Upper lobe of right lung (tissue), 1 donor: ENCODE measurements around the gene BTG4. TPM values are rescaled to one million over a fixed set of nuclear protein-coding genes. Genes with fewer than 3 reads are reported as not detected.

Experiments
- ATAC-seq: fragments of 200-7000 bp; cut with Tn5 transposase; one replicate; pipeline ENCODE4 v1.9.1; 2020; ENCODE audit warnings: mild to moderate bottlenecking, moderate library complexity
- DNase-seq: peaks from one replicate; pipeline ENCODE4 v3.0.0-alpha.2; 2020
- H3K27ac ChIP-seq: fragments of 200-600 bp; one replicate; pipeline ENCODE4 v1.8.0; 2022
- H3K27me3 ChIP-seq: fragments of 200-600 bp; one replicate; pipeline ENCODE4 v1.8.0; 2022; ENCODE audit warnings: mild to moderate bottlenecking
- H3K36me3 ChIP-seq: fragments of 200-600 bp; one replicate; pipeline ENCODE4 v1.8.0; 2022
- H3K4me1 ChIP-seq: fragments of 200-600 bp; one replicate; pipeline ENCODE4 v1.8.0; 2022
- H3K4me3 ChIP-seq: fragments of 200-600 bp; one replicate; pipeline ENCODE4 v1.8.0; 2022; ENCODE audit warnings: mild to moderate bottlenecking
- H3K9me3 ChIP-seq: fragments of 200-600 bp; one replicate; pipeline ENCODE4 v1.8.0; 2022
- intact Hi-C: fragments of 100-400 bp; cut with DNase I; formaldehyde crosslinking; loops from one replicate; pipeline ENCODE4 v1.11.0; 2022
- total RNA-seq: library from RNA; stranded (reverse); fragmentation: NEBNext Ultra II Directional; extraction: Animal tissue kit (Norgen Biotek cat#: 25700); gene quantifications from one replicate; pipeline ENCODE4 v1.2.1, GENCODE V29; 2021
- TF ChIP-seq, protein P1 (sequence below): fragments of 200-600 bp; IDR thresholded peaks from one replicate; pipeline ENCODE4 v1.8.0; 2022; ENCODE audit warnings: antibody characterized with exemption
- donor health status: DM: no; HTN: yes; CAD: no; lungs with severe emphysema.

Gene BTG4
- total RNA-seq, 1 donor from 2014 or later = not detected

DNA sequence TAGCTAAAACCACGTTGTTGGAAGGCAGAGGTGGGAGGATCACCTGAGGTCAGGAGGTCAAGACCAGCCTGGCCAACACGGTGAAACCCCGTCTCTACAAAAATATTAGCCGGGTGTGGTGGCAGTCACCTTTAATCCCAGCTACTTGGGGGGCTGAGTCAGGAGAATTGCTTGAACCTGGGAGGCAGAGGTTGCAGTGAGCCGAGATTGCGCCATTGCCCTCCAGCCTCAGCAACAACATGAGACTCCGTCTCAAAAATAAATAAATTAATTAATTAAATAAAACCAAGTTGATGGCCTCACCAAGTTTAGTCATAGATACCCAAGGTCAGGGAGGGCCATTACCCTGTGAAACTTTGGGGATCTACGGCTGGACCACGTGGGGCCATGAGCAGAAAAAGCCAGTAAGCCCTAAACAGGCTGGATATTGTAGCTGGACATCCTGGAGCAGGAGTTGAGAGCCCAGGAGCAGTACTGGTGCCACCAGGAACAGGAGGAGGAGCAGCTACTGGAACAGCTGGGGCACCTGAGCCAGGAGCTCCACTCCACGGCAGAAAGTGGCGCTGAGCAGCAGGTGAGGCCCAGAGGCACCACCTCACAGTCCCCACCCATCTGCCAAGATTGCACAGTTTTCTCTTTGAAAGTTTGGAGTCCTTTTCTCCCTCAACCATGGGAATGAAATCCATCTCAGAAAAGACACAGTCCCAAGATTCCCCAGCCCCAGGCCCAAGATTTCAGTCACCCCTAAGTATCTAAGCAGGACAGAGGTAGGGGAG, 50.5 kb downstream of the BTG4 start:
- Histone ChIP-seq H3K9me3 (no peaks in the 10 kb centered on the region), H3K36me3 (no peaks in the 10 kb centered on the region), H3K4me1 (no peaks in the 10 kb centered on the region), H3K27ac (no peak overlapping the region), H3K27me3 (no peaks in the 10 kb centered on the region), H3K4me3 (no peak overlapping the region)
- intact Hi-C loops = no loop called here
- ATAC-seq (no peak), DNase-seq (no peak)
- TF ChIP-seq, protein P1, sequence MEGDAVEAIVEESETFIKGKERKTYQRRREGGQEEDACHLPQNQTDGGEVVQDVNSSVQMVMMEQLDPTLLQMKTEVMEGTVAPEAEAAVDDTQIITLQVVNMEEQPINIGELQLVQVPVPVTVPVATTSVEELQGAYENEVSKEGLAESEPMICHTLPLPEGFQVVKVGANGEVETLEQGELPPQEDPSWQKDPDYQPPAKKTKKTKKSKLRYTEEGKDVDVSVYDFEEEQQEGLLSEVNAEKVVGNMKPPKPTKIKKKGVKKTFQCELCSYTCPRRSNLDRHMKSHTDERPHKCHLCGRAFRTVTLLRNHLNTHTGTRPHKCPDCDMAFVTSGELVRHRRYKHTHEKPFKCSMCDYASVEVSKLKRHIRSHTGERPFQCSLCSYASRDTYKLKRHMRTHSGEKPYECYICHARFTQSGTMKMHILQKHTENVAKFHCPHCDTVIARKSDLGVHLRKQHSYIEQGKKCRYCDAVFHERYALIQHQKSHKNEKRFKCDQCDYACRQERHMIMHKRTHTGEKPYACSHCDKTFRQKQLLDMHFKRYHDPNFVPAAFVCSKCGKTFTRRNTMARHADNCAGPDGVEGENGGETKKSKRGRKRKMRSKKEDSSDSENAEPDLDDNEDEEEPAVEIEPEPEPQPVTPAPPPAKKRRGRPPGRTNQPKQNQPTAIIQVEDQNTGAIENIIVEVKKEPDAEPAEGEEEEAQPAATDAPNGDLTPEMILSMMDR = no peak

DNA sequence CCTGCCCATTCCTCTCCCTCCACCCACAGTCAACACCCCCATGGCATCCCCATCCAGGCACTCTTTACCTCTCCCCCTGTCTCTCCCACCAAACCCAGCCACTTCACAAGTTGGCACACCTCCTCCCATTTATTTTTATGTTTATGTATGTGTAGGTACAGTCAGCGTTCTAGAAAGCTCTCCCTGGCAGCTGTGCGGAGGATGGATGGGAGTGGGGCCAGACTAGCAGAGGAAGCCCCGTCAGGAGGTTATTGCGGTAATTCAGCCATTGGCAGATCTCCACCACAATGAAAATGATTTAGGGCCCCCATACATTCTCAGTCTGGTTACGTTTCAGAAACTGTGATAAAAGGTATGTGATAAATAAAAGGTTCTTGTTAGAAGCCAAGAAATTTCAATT, 51.3 kb downstream of the BTG4 start:
- Histone ChIP-seq H3K36me3 (no peaks in the 10 kb centered on the region), H3K4me3 (no peak overlapping the region), H3K4me1 (no peaks in the 10 kb centered on the region), H3K27ac (no peak overlapping the region), H3K27me3 (no peaks in the 10 kb centered on the region), H3K9me3 (no peaks in the 10 kb centered on the region)
- DNase-seq = no peak
- TF ChIP-seq, protein P1 = no peak
- ATAC-seq = no peak
- intact Hi-C loops = no loop called here

DNA sequence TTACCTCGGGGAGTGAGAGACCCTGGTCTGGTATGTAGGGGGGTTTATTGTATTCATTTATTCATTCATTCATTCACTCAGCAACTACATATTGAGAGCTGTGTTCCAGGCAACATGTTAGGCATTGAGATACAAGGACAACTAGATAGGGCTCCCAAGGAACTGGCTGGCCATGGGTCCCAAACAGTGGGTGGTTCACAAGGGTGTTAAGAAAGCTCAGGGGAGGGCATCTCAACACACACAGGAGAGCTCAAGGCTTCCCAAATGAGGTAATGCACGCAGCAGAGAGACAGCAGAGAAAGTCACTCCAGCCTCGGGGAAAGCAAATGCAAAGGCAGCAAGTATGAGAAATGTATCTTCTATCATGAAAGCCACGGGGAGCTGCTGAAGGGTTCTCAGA, 51.8 kb downstream of the BTG4 start:
- no peak for ATAC-seq
- H3K4me1 ChIP-seq = no peaks in the 10 kb centered on the region

DNA sequence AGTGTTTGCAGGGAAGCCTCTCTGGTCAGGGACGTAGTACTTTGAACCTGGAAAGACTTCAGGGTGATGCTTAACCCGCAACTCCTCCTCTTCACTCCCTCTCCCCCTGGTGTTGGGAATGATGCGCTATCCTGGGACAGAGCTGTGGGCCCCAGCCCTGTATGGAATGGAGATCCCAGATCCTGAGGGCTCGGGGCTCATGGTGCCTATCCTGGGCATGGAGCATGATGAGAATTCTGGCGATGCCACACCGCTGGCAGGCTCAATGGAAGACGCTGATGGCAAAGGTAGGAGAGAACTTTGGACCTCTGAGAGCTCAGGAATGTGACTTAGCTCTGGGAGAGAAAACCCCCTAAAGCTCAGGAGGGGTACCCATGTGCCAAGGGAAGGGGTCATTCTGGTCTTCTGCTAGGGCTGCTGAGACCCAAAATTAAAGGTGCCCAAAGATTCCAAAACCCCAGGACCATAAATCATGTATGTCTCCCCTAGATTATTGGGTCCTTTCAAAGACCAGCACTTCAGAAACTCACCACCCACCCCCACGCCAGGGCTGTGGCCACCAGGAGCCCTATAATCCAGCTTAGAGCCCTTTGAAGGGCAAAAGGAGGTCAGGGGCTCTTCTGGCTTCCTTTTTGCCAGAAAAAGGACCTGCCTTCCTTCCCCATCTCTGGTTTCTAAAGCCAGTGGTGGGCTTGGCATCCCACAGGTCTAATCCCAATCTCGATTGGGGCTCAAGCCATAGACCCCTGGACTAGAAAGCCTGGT, 52.5 kb downstream of the BTG4 start:
- Histone ChIP-seq H3K27me3 (no peaks in the 10 kb centered on the region), H3K36me3 (no peaks in the 10 kb centered on the region), H3K4me3 (no peak overlapping the region), H3K27ac (no peak overlapping the region), H3K9me3 (no peaks in the 10 kb centered on the region), H3K4me1 (no peaks in the 10 kb centered on the region)
- TF ChIP-seq, protein P1 = no peak
- DNase-seq (no peak), ATAC-seq (no peak)
- intact Hi-C loops = no loop called here

More for the DNA sequence above, 51.8 kb downstream of the BTG4 start:
- no peak overlapping the region for H3K4me3 ChIP-seq
- DNase-seq = no peak
- H3K27ac ChIP-seq = no peak overlapping the region
- no peaks in the 10 kb centered on the region for H3K27me3 ChIP-seq
- no peaks in the 10 kb centered on the region for H3K36me3 ChIP-seq
- TF ChIP-seq, protein P1 = no peak
- no peaks in the 10 kb centered on the region for H3K9me3 ChIP-seq
- intact Hi-C loops = no loop called here

DNA sequence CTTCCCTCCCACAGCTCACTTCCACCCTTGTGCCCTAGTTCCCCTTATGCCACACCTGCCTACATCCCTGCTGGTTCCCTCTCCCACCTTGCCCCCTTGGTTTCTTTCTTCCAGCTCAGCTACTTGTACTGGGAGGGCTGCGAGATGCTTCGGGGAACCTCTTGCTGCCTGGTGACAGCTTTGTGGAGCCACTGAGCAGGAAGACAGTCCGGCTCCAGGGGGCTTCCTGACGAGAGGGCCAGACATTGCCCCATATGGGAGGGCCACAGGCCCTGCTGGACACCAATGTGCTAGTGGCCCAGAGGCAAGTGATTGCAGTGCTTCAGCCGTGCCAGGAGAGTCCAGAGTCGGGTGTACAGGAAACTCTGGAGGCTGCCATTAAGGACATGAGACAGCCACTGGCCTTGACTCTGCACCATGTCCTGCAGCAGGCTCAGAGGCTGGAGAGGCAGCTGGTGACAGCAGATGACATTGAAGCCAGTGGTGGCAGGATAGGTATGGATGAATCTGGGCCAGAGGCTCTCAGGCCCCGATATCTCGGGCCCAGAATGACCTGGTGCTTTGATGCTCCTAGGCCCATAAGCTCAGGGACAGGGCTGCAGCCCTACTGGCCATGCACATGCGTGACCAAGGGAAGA, 54.3 kb downstream of the BTG4 start:
- intact Hi-C loops = no loop called here
- TF ChIP-seq, protein P1 = no peak
- Histone ChIP-seq H3K27me3 (no peaks in the 10 kb centered on the region), H3K4me1 (no peaks in the 10 kb centered on the region), H3K36me3 (no peaks in the 10 kb centered on the region), H3K27ac (no peak overlapping the region), H3K4me3 (no peak overlapping the region), H3K9me3 (no peaks in the 10 kb centered on the region)
- ATAC-seq (no peak), DNase-seq (no peak)
